Measurements from ENCODE around the gene TMEM62. TPM values are rescaled to one million over a fixed set of nuclear protein-coding genes. Genes with fewer than 3 reads are reported as not detected.

The TMEM62 gene
- polyA plus RNA-seq, 1 donor (not counting 4 experiments of a cell fraction or from before 2014, with no cell fraction given) = 5.5 TPM

DNA sequence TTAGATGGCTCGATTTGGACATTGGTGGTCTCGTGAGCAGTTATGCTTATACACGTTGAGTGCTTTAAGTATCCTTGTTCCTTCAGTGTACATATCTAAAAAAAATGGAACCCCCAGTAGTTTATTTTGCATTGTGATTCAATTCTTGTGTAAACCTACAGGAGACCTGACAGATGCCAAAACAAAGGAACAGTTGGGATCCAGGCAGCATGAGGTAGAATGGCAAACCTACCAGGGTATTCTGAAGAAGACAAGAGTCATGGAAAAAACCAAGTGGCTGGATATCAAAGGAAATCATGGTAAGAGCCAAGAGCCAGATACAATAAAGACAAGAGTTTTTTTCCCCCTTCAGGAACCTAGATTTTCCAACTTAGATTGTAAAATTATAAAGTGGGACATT lies 2.0 kb downstream of the TMEM62 start:
- no peak overlapping the region for H3K4me2 ChIP-seq (ENCODE audit: control insufficient read depth, extremely low read depth, insufficient read depth, low read depth, low read length)
- H3K27me3 ChIP-seq (ENCODE audit: control insufficient read depth, extremely low read depth, insufficient read depth, low read length) = no peaks in the 10 kb centered on the region
- dilution Hi-C loops (cut with MboI; ENCODE audit: extremely low pct_ligation_motif_present, low sequenced_read_pairs) = no loop called here
- H3K36me3 ChIP-seq (ENCODE audit: control insufficient read depth in 2 of 2, extremely low read depth in 1 of 2, insufficient read depth in 2 of 2, low read length in 2 of 2) = peaks cover 8% of the 10 kb centered on the region in 2 experiments
- H3K9ac ChIP-seq (ENCODE audit: control insufficient read depth, extremely low read depth, insufficient read depth, low read length) = no peak overlapping the region
- no peak overlapping the region for H3K4me3 ChIP-seq (ENCODE audit: control insufficient read depth in 2 of 3, extremely low read depth in 1 of 3, insufficient read depth in 2 of 3, low read depth in 1 of 3, low read length in 3 of 3)
- FAIRE-seq (no peak), DNase-seq (ENCODE audit: low read depth, low spot score) (no peak)
- H3K4me1 ChIP-seq (ENCODE audit: control insufficient read depth, extremely low read depth, insufficient read depth, low read length) = peaks cover 12% of the 10 kb centered on the region
- no peaks in the 10 kb centered on the region for H3K9me1 ChIP-seq (ENCODE audit: control insufficient read depth, extremely low read depth, insufficient read depth, low read length)
- TF ChIP-seq EZH2 (IDR thresholded peaks at IDR 0.05; ENCODE audit: low read length) = no peak
- TF ChIP-seq, protein P1, sequence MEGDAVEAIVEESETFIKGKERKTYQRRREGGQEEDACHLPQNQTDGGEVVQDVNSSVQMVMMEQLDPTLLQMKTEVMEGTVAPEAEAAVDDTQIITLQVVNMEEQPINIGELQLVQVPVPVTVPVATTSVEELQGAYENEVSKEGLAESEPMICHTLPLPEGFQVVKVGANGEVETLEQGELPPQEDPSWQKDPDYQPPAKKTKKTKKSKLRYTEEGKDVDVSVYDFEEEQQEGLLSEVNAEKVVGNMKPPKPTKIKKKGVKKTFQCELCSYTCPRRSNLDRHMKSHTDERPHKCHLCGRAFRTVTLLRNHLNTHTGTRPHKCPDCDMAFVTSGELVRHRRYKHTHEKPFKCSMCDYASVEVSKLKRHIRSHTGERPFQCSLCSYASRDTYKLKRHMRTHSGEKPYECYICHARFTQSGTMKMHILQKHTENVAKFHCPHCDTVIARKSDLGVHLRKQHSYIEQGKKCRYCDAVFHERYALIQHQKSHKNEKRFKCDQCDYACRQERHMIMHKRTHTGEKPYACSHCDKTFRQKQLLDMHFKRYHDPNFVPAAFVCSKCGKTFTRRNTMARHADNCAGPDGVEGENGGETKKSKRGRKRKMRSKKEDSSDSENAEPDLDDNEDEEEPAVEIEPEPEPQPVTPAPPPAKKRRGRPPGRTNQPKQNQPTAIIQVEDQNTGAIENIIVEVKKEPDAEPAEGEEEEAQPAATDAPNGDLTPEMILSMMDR (optimal IDR thresholded peaks at IDR 0.05 in 1 of 3, IDR thresholded peaks at IDR 0.05 in 1 of 3, conservative IDR thresholded peaks at IDR 0.05 in 1 of 3; ENCODE audit: extremely low read depth in 1 of 3, insufficient read depth in 2 of 3, low read length in 3 of 3) = no peak
- H2AFZ ChIP-seq (ENCODE audit: control insufficient read depth, low read length) = no peak overlapping the region
- H3K27ac ChIP-seq (ENCODE audit: control insufficient read depth, insufficient read depth, low read length) = no peak overlapping the region
- no peaks in the 10 kb centered on the region for H3K9me3 ChIP-seq (ENCODE audit: control insufficient read depth, low read depth, low read length)
- H4K20me1 ChIP-seq (ENCODE audit: control insufficient read depth, extremely low read depth, insufficient read depth, low read length) = no peaks in the 10 kb centered on the region
- H3K79me2 ChIP-seq (ENCODE audit: control insufficient read depth, insufficient read depth, low read length) = no peaks in the 10 kb centered on the region

DNA sequence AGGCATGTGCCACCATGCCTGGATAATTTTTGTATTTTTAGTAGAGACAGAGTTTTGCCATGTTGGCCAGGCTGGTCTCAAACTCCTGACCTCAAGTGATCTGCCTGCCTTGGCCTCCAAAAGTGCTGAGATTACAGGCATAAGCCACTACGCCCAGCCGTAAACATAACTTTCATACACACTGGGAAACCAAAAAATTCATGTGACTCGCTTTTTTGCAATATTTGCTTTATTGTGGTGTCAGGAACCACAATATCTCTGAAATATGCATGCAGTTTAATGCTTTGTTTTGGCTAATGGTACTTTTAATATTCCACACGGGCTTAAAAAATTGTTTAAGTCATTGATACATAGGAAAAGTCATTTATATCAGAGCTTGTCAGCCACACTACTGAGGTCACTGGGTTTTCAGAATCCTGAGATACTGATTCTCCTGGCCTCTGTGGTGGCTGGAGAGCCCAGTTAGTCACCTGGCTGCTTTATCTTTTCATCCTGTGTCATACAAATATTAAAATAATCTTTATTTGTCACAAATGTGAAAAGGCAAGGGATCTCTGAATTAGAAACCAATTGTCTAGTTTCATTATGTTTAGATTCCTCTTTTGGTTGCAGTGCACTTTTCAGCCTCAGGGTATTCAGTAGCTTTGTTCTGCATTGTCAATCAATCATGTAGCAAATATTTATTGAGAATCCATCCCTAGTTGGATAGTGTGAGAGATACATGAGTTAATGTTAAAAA lies 10.0 kb downstream of the TMEM62 start:
- Histone ChIP-seq H3K36me3 (ENCODE audit: control insufficient read depth in 2 of 2, extremely low read depth in 1 of 2, insufficient read depth in 2 of 2, low read length in 2 of 2) (peaks cover 0 to 6% of the 10 kb centered on the region in 2 experiments), H3K27ac (ENCODE audit: control insufficient read depth, insufficient read depth, low read length) (no peak overlapping the region), H3K79me2 (ENCODE audit: control insufficient read depth, insufficient read depth, low read length) (no peaks in the 10 kb centered on the region), H3K4me2 (ENCODE audit: control insufficient read depth, extremely low read depth, insufficient read depth, low read depth, low read length) (no peak overlapping the region), H2AFZ (ENCODE audit: control insufficient read depth, low read length) (no peak overlapping the region), H3K4me1 (ENCODE audit: control insufficient read depth, extremely low read depth, insufficient read depth, low read length) (no peaks in the 10 kb centered on the region), H3K4me3 (ENCODE audit: control insufficient read depth in 2 of 3, extremely low read depth in 1 of 3, insufficient read depth in 2 of 3, low read depth in 1 of 3, low read length in 3 of 3) (no peak overlapping the region), H3K9me1 (ENCODE audit: control insufficient read depth, extremely low read depth, insufficient read depth, low read length) (no peaks in the 10 kb centered on the region), H3K9me3 (ENCODE audit: control insufficient read depth, low read depth, low read length) (no peaks in the 10 kb centered on the region), H3K27me3 (ENCODE audit: control insufficient read depth, extremely low read depth, insufficient read depth, low read length) (no peaks in the 10 kb centered on the region), H3K9ac (ENCODE audit: control insufficient read depth, extremely low read depth, insufficient read depth, low read length) (no peak overlapping the region), H4K20me1 (ENCODE audit: control insufficient read depth, extremely low read depth, insufficient read depth, low read length) (no peaks in the 10 kb centered on the region)
- dilution Hi-C loops (cut with MboI; ENCODE audit: extremely low pct_ligation_motif_present, low sequenced_read_pairs) = no loop called here
- TF ChIP-seq, protein P1 (optimal IDR thresholded peaks at IDR 0.05 in 1 of 3, IDR thresholded peaks at IDR 0.05 in 1 of 3, conservative IDR thresholded peaks at IDR 0.05 in 1 of 3; ENCODE audit: extremely low read depth in 1 of 3, insufficient read depth in 2 of 3, low read length in 3 of 3) = no peak
- TF ChIP-seq EZH2 (IDR thresholded peaks at IDR 0.05; ENCODE audit: low read length) = no peak
- no peak for DNase-seq (ENCODE audit: low read depth, low spot score)
- FAIRE-seq = no peak
